SK-N-SH treated with all-trans-retinoic acid at 6 μM for 48 hours (cell line): ENCODE data around the gene TMEM33.

Experiments used
- ATAC-seq: fragments of 200-7000 bp; cut with Tn5 transposase; 3 replicates; pipeline ENCODE4 v1.9.1; 2020; ENCODE audit warnings: mild to moderate bottlenecking, moderate library complexity
- ARNTL ChIP-seq: fragments of 450-650 bp; formaldehyde crosslinking; IDR thresholded peaks from 2 replicates; pipeline ENCODE4 v1.5.0; 2020; ENCODE audit warnings: low read depth, mild to moderate bottlenecking, moderate library complexity, borderline replicate concordance
- BACH2 ChIP-seq: fragments of 250-450 bp; sonication (Bioruptor Pico); IDR thresholded peaks from 2 replicates; pipeline ENCODE4 v1.9.0; 2021; ENCODE audit warnings: mild to moderate bottlenecking, borderline replicate concordance
- CREB5 ChIP-seq: fragments of 250-450 bp; sonication (Bioruptor Pico); IDR thresholded peaks from 2 replicates; pipeline ENCODE4 v1.5.1; 2020; ENCODE audit warnings: low read depth, mild to moderate bottlenecking, moderate library complexity
- CSDC2 ChIP-seq: fragments of 250-450 bp; sonication (Bioruptor Pico); IDR thresholded peaks from 2 replicates; pipeline ENCODE4 v1.5.0; 2020; ENCODE audit warnings: mild to moderate bottlenecking, moderate library complexity
- CSRNP3 ChIP-seq: fragments of 250-450 bp; sonication (Bioruptor Pico); IDR thresholded peaks from 2 replicates; pipeline ENCODE4 v1.5.1; 2021; ENCODE audit warnings: mild to moderate bottlenecking, moderate library complexity
- ESRRG ChIP-seq: fragments of 250-450 bp; sonication (Bioruptor Pico); IDR thresholded peaks from 2 replicates; pipeline ENCODE4 v1.6.1; 2021; ENCODE audit warnings: mild to moderate bottlenecking
- ISL1 ChIP-seq: fragments of 250-450 bp; sonication (Bioruptor Pico); IDR thresholded peaks from 2 replicates; pipeline ENCODE4 v2.1.2; 2022; ENCODE audit warnings: mild to moderate bottlenecking, moderate library complexity
- OSR1 ChIP-seq: fragments of 250-450 bp; sonication (Bioruptor Pico); IDR thresholded peaks from 2 replicates; pipeline ENCODE4 v1.8.0; 2022; ENCODE audit warnings: moderate library complexity, mild to moderate bottlenecking, inconsistent platforms
- PATZ1 ChIP-seq: fragments of 250-450 bp; sonication (Bioruptor Pico); IDR thresholded peaks from 2 replicates; pipeline ENCODE4 v1.8.0; 2020; ENCODE audit warnings: mild to moderate bottlenecking, moderate library complexity, borderline replicate concordance
- POU6F1 ChIP-seq: fragments of 250-450 bp; sonication (Bioruptor Pico); IDR thresholded peaks from 2 replicates; pipeline ENCODE4 v1.8.0; 2021; ENCODE audit warnings: low read depth, mild to moderate bottlenecking, moderate library complexity, borderline replicate concordance
- PPARA ChIP-seq: fragments of 250-450 bp; sonication (Bioruptor Pico); IDR thresholded peaks from 2 replicates; pipeline ENCODE4 v1.5.0; 2020; ENCODE audit warnings: mild to moderate bottlenecking, borderline replicate concordance
- RARB ChIP-seq: fragments of 250-450 bp; sonication (Bioruptor Pico); IDR thresholded peaks from 2 replicates; pipeline ENCODE4 v1.8.0; 2021; ENCODE audit warnings: mild to moderate bottlenecking, moderate library complexity
- SNAI2 ChIP-seq: fragments of 250-450 bp; sonication (Bioruptor Pico); IDR thresholded peaks from 2 replicates; pipeline ENCODE4 v1.5.0; 2020; ENCODE audit warnings: mild to moderate bottlenecking, moderate library complexity
- TCF4 ChIP-seq: fragments of 250-450 bp; sonication (Bioruptor Pico); IDR thresholded peaks from 2 replicates; pipeline ENCODE4 v1.8.0; 2021; ENCODE audit warnings: mild to moderate bottlenecking, moderate library complexity, borderline replicate concordance
- TOX ChIP-seq: fragments of 250-450 bp; sonication (Bioruptor Pico); IDR thresholded peaks from 2 replicates; pipeline ENCODE4 v1.8.0; 2021; ENCODE audit warnings: mild to moderate bottlenecking, moderate library complexity, borderline replicate concordance
- ZC3H10 ChIP-seq: fragments of 250-450 bp; sonication (Bioruptor Pico); IDR thresholded peaks from 2 replicates; pipeline ENCODE4 v1.5.1; 2021; ENCODE audit warnings: mild to moderate bottlenecking, moderate library complexity
- ZFP3 ChIP-seq: fragments of 250-450 bp; sonication (Bioruptor Pico); IDR thresholded peaks from 2 replicates; pipeline ENCODE4 v1.5.0; 2020; ENCODE audit warnings: mild to moderate bottlenecking, moderate library complexity
- ZFP30 ChIP-seq: fragments of 450-650 bp; formaldehyde crosslinking; IDR thresholded peaks from 2 replicates; pipeline ENCODE4 v1.5.0; 2022; ENCODE audit warnings: mild to moderate bottlenecking, moderate library complexity
- ZNF565 ChIP-seq: fragments of 450-650 bp; formaldehyde crosslinking; conservative IDR thresholded peaks from 2 replicates; pipeline ENCODE4 v1.5.0; 2020; ENCODE audit warnings: low read depth, mild to moderate bottlenecking, moderate library complexity
- ZNF8 ChIP-seq: fragments of 450-650 bp; formaldehyde crosslinking; IDR thresholded peaks from 2 replicates; pipeline ENCODE4 v1.5.0; 2020; ENCODE audit warnings: mild to moderate bottlenecking, moderate library complexity

Gene TMEM33

GRCh38 chr4:41933997-41934503 is 1.2 kb upstream of the TMEM33 start:
- ATAC-seq = no peak
- TF ChIP-seq CREB5 (CRISPR knock-in tag) = no peak
- TF ChIP-seq ZC3H10 (CRISPR knock-in tag) = no peak
- no peak for TF ChIP-seq BACH2 (CRISPR knock-in tag)
- no peak for TF ChIP-seq RARB (CRISPR knock-in tag)
- no peak for TF ChIP-seq ZFP30 (CRISPR knock-in tag)
- TF ChIP-seq POU6F1 (CRISPR knock-in tag) = no peak
- TF ChIP-seq ZFP3 (CRISPR knock-in tag) = no peak
- TF ChIP-seq CSDC2 (CRISPR knock-in tag) = no peak
- TF ChIP-seq OSR1 = no peak
- no peak for TF ChIP-seq ESRRG (CRISPR knock-in tag)
- TF ChIP-seq ISL1 (CRISPR knock-in tag) = no peak
- TF ChIP-seq SNAI2 (CRISPR knock-in tag) = no peak

GRCh38 chr4:41934514-41934900 is 722 bp upstream of the TMEM33 start:
- no peak for ATAC-seq
- TF ChIP-seq CREB5 (CRISPR knock-in tag) (no peak), TCF4 (CRISPR knock-in tag) (no peak), PPARA (CRISPR knock-in tag) (no peak)

GRCh38 chr4:41935652-41936021 is 408 bp downstream of the TMEM33 start:
- TF ChIP-seq OSR1 (no peak), ZC3H10 (CRISPR knock-in tag) (no peak), ZFP30 (CRISPR knock-in tag) (no peak), ZNF8 (CRISPR knock-in tag) (no peak), BACH2 (CRISPR knock-in tag) (no peak), RARB (CRISPR knock-in tag) (no peak), POU6F1 (CRISPR knock-in tag) (no peak)
- ATAC-seq = peak; percentile 40

GRCh38 chr4:41939016-41939626 is 3.9 kb downstream of the TMEM33 start:
- ATAC-seq = no peak
- TF ChIP-seq ZNF565 (no peak), ZC3H10 (CRISPR knock-in tag) (no peak), BACH2 (CRISPR knock-in tag) (no peak)

- no peak for ATAC-seq
- TF ChIP-seq ARNTL (CRISPR knock-in tag) (no peak), PPARA (CRISPR knock-in tag) (no peak), OSR1 (no peak), CREB5 (CRISPR knock-in tag) (no peak), ZNF565 (no peak), ESRRG (CRISPR knock-in tag) (no peak), TOX (no peak), ISL1 (CRISPR knock-in tag) (no peak), TCF4 (CRISPR knock-in tag) (no peak), POU6F1 (CRISPR knock-in tag) (no peak), CSRNP3 (CRISPR knock-in tag) (no peak), PATZ1 (no peak)
Observed at GRCh38 chr4:41940834-41941233, 5.6 kb downstream of the TMEM33 start.
